PFSK-1 (cell line): ENCODE results near the gene CUX1.

Source experiments
- FOXP2 ChIP-seq: optimal IDR thresholded peaks from 2 replicates; pipeline ENCODE3; 2011; ENCODE audit warnings: borderline replicate concordance, control low read depth, inconsistent platforms; ENCODE audit not compliant: insufficient read depth; ENCODE audit errors: extremely low read length, extremely low read depth
- POLR2AphosphoS5 ChIP-seq: IDR thresholded peaks from 2 replicates; pipeline ENCODE4 v1.6.1; 2012; ENCODE audit warnings: low read depth, mild to moderate bottlenecking, control low read depth, low read length, moderate library complexity
- SIN3A ChIP-seq: IDR thresholded peaks from 2 replicates; pipeline ENCODE4 v1.6.1; 2012; ENCODE audit warnings: mild to moderate bottlenecking, low read length, moderate library complexity, borderline replicate concordance; ENCODE audit not compliant: insufficient read depth
- TAF1 ChIP-seq: IDR thresholded peaks from 2 replicates; pipeline ENCODE4 v1.6.1; 2012; ENCODE audit warnings: low read length, control low read depth, borderline replicate concordance; ENCODE audit not compliant: insufficient read depth
- TF ChIP-seq, protein P1 (sequence below), 2 experiments: IDR thresholded peaks; 2 replicates each; pipeline versions ENCODE4 v1.6.1 to v1.8.0; 2011 to 2012; ENCODE audit warnings: low read depth in 2 of 2, low read length in 2 of 2, control low read depth in 1 of 2, inconsistent platforms in 1 of 2, mild to moderate bottlenecking in 1 of 2, moderate library complexity in 1 of 2; ENCODE audit not compliant: insufficient read depth in 1 of 2

CUX1 gene

DNA sequence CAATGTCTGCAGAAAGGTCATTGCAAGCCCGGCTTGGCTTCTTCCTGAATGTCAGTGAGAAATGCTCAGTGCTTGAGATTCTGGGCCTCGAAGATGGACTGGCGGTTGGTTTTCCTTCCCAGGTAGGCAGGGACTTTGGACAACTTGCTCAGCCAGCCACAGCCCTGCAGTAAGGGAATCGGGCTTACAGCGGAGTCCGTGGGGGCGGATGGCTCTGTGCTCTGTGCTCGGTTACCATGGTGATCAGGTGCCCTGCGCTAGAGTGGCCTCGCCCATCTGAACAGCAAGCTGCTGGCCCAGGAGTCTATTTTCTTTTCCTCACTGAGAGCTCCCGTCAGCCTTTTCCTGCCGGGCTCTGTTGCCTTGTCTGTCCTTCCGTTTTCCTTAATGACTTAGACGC, 391.4 kb downstream of the CUX1 start:
- TF ChIP-seq, protein P1, sequence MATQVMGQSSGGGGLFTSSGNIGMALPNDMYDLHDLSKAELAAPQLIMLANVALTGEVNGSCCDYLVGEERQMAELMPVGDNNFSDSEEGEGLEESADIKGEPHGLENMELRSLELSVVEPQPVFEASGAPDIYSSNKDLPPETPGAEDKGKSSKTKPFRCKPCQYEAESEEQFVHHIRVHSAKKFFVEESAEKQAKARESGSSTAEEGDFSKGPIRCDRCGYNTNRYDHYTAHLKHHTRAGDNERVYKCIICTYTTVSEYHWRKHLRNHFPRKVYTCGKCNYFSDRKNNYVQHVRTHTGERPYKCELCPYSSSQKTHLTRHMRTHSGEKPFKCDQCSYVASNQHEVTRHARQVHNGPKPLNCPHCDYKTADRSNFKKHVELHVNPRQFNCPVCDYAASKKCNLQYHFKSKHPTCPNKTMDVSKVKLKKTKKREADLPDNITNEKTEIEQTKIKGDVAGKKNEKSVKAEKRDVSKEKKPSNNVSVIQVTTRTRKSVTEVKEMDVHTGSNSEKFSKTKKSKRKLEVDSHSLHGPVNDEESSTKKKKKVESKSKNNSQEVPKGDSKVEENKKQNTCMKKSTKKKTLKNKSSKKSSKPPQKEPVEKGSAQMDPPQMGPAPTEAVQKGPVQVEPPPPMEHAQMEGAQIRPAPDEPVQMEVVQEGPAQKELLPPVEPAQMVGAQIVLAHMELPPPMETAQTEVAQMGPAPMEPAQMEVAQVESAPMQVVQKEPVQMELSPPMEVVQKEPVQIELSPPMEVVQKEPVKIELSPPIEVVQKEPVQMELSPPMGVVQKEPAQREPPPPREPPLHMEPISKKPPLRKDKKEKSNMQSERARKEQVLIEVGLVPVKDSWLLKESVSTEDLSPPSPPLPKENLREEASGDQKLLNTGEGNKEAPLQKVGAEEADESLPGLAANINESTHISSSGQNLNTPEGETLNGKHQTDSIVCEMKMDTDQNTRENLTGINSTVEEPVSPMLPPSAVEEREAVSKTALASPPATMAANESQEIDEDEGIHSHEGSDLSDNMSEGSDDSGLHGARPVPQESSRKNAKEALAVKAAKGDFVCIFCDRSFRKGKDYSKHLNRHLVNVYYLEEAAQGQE (IDR thresholded peaks at IDR 0.05; ENCODE audit: insufficient read depth in 1 of 2, low read depth in 2 of 2, low read length in 2 of 2), result no peak
- TF ChIP-seq FOXP2 (no peak), POLR2AphosphoS5 (no peak), SIN3A (no peak), TAF1 (no peak)

DNA sequence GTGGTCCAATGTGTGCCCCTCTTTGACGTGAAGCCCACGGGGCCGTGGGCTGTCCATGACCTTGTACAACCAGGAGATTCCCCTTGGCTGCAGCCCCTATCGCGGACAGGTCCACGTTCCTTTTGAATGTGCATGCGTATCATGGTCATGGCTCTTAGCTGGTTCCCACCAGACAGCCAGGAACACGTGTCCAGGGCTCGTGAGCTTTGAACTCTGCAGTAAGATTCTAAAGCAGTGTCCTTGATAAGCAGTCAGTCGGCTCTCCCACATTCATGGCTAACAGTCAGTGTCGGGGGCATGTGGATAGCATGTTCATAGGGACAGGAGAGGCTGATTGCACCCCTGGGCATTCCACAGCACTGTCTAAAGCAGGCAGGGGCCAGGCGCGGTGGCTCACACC, 393.4 kb downstream of the CUX1 start:
- TF ChIP-seq POLR2AphosphoS5 (no peak), FOXP2 (no peak), TAF1 (no peak), SIN3A (no peak)
- TF ChIP-seq, protein P1 (IDR thresholded peaks at IDR 0.05; ENCODE audit: insufficient read depth in 1 of 2, low read depth in 2 of 2, low read length in 2 of 2), result no peak

DNA sequence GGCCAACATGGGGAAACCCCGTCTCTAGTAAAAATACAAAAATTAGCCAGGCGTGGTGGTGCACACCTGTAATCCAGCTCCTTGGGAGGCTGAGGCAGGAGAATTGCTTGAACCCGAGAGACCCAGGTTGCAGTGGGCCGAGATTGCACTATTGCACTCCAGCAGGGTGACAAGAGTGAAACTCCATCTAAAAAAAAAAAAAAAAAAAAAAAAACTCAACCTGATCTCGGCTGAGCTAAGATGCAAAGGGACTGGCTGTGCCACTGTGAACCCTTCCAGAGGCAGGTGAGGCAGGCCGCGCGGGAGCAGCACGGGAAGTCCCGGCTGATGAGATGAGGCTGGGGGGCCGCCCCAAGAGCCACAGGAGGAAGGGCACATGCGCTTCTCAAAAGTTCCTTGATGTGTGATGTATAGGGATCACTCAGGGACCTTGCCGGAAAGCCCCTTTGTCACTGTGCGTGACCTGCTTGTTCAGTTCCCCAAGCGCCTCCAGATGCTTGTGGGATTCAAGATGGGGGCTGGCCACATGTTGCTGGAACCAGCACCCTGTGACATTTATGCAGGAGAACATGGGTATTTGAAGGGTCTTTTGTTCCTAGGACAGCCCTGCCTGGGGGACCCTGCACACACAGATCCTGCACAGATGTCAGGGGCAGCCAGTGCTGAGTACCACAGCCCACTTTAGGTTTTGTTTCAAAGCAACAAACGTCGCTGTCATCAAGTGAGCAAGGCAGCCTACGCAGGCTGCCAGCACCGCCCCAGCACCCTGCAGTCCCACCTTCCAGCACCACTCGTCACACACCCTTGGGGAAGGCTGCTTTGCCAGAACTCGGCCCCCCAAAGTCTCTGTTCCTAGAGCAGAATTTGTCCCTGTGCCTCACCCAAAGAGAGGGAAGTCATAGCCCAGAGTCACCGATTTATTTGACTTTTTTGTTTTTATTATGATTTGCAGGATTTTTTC, 394.4 kb downstream of the CUX1 start:
- TF ChIP-seq POLR2AphosphoS5, result no peak
- TF ChIP-seq, protein P1 (IDR thresholded peaks at IDR 0.05; ENCODE audit: insufficient read depth in 1 of 2, low read depth in 2 of 2, low read length in 2 of 2), result no peak
- TF ChIP-seq FOXP2, result no peak

DNA sequence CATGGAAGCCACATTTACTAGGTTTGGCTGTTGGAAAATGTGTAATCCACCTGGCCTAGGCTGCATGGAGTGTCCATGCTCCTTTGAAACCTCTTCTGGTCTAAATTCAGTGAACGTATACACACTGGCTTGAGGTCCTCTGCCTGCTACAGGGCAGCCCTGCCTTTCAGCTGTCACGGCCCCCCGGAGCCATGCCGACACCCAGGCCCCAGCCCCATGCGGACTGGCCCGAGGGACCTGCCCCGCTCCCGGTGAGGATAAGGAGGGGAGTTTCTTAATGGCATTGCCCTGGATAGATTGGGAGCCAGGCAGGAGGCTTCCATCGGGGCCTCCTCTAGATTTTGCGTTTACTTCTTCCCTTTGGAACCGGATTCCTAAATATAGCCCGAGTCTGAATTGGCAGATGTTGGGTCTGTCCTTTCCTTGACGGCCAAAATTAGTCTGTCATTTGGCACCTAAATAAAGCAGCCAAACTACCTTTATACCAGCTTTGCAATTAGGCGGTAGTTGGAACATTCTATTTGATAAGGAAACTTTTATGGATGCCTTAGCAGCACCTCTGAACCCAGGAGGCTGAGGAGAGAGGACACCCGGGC, 397.1 kb downstream of the CUX1 start:
- TF ChIP-seq SIN3A, result no peak
- TF ChIP-seq TAF1, result no peak
- no peak for TF ChIP-seq POLR2AphosphoS5

DNA sequence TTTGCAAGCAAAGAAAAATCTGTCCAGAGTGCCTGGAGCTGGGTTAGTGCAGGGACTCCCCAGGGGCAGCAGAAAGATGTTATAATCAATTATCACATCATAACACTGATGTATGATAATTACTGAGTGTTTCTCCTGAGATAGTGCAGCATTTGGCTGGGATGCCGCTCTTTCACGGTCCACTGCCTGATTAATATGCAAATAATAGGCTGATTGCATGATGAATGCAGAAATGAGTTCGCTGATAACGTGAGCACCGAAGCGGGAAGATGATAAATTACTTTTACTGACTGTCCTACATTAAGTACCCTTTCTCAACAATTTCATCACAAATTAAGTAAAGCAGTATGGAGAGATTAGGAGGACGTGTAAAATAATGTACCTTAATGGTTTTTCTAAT, 397.8 kb downstream of the CUX1 start:
- TF ChIP-seq TAF1 (no peak), POLR2AphosphoS5 (no peak), FOXP2 (no peak), SIN3A (no peak)
- TF ChIP-seq, protein P1 (IDR thresholded peaks at IDR 0.05; ENCODE audit: insufficient read depth in 1 of 2, low read depth in 2 of 2, low read length in 2 of 2), result no peak
